ENCODE measurements around the gene CKB. TPM values are rescaled to one million over a fixed set of nuclear protein-coding genes. Genes with fewer than 3 reads are reported as not detected.

Gene CKB
- total and polyA plus RNA-seq, 2 donors (not counting 1 experiment from before 2014, with no cell fraction given): 3.1 to 4.7 TPM

- Mint-ChIP-seq H3K4me1 (peaks cover 4% of the 10 kb centered on the region), H3K4me3 (no peak overlapping the region), H3K27me3 (no peaks in the 10 kb centered on the region), H3K9me3 (ENCODE audit: insufficient read depth) (no peaks in the 10 kb centered on the region), H3K27ac (no peak overlapping the region)
- DNase-seq (no peak), ATAC-seq (ENCODE audit: low read depth) (no peak)
- peaks cover 0 to 6% (median 0%) of the 10 kb centered on the region in 4 experiments for H3K27me3 ChIP-seq (replicated peaks in 1 of 4; ENCODE audit: control extremely low read depth in 1 of 4, control insufficient read depth in 3 of 4, insufficient read depth in 4 of 4, low read length in 3 of 4)
- H3K4me2 ChIP-seq (replicated peaks; ENCODE audit: low read depth, low read length, poor library complexity, severe bottlenecking): no peak overlapping the region
- no peak overlapping the region for H3K4me3 ChIP-seq (ENCODE audit: control extremely low read depth in 1 of 5, extremely low read depth in 1 of 5, insufficient read depth in 1 of 5, low read depth in 2 of 5, low read length in 4 of 5)
- no peak overlapping the region for H3K9ac ChIP-seq (ENCODE audit: low read length)
- H3K79me2 ChIP-seq (ENCODE audit: control insufficient read depth, insufficient read depth, low read length): peaks cover 55% of the 10 kb centered on the region
- no peak overlapping the region for H2AFZ ChIP-seq (ENCODE audit: insufficient read depth, low read depth, low read length, poor library complexity, severe bottlenecking)
- no peak overlapping the region for H3K27ac ChIP-seq (ENCODE audit: low read length in 2 of 2)
- TF ChIP-seq CTCF (IDR thresholded peaks at IDR 0.05): no peak
- peaks cover 39% of the 10 kb centered on the region for H4K20me1 ChIP-seq (ENCODE audit: control insufficient read depth, insufficient read depth, low read length, poor library complexity, severe bottlenecking)
- intact Hi-C loops (cut with micrococcal nuclease): loop anchor here (5.0 kb wide), 1 partner anchor 472 kb away; no protein-coding TSS in a partner anchor
- 89% methylated on average over 26 of the region's 30 CpGs for WGBS (ENCODE audit: insufficient coverage)
- CTCF ChIA-PET: interaction anchor here (9.3 kb wide), 1 partner anchor 30 kb away, joined by 128 read pairs; no protein-coding TSS in a partner anchor
- POLR2A ChIA-PET: no interaction called here
- H3K36me3 ChIP-seq (replicated peaks in 1 of 2; ENCODE audit: control extremely low read depth in 1 of 2, control insufficient read depth in 1 of 2, extremely low read depth in 1 of 2, insufficient read depth in 2 of 2, low read length in 1 of 2): peaks cover 0 to 3% of the 10 kb centered on the region in 2 experiments
- no peaks in the 10 kb centered on the region for H3K9me3 ChIP-seq (ENCODE audit: control extremely low read depth in 1 of 3, control insufficient read depth in 2 of 3, insufficient read depth in 1 of 3, low read length in 2 of 3)
- peaks cover 0 to 6% of the 10 kb centered on the region in 2 donors for H3K4me1 ChIP-seq (ENCODE audit: control insufficient read depth in 2 of 2, insufficient read depth in 2 of 2, low read length in 2 of 2)
Measured at GRCh38 chr14:103549361-103550311, 27.0 kb upstream of the CKB start.
